Measurements from ENCODE around the gene AP4S1.

AP4S1 gene

DNA sequence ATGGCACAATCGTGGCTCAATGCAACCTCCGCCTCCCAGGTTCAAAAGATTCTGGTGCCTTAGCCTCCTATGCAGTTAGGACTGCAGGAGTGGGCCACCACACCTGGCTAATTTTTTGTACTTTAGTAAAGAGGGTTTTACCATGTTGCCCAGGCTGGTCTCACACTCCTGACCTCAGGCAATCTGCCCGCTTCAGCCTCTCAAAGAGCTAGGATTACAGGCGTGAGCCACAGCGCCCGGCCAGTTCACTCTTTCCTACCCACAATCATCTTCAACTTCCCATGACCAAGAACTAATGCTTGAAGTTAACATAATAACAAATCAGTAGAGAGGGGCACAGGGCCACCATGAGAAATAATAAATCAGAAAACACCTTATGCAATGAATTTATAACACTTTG, 99.8 kb downstream of the AP4S1 start:
- ChIA-PET CTCF (no interaction called here), POLR2A (no interaction called here)
- no peak for DNase-seq (ENCODE audit: low read depth, low spot score)
- TF ChIP-seq, protein P1, sequence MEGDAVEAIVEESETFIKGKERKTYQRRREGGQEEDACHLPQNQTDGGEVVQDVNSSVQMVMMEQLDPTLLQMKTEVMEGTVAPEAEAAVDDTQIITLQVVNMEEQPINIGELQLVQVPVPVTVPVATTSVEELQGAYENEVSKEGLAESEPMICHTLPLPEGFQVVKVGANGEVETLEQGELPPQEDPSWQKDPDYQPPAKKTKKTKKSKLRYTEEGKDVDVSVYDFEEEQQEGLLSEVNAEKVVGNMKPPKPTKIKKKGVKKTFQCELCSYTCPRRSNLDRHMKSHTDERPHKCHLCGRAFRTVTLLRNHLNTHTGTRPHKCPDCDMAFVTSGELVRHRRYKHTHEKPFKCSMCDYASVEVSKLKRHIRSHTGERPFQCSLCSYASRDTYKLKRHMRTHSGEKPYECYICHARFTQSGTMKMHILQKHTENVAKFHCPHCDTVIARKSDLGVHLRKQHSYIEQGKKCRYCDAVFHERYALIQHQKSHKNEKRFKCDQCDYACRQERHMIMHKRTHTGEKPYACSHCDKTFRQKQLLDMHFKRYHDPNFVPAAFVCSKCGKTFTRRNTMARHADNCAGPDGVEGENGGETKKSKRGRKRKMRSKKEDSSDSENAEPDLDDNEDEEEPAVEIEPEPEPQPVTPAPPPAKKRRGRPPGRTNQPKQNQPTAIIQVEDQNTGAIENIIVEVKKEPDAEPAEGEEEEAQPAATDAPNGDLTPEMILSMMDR (IDR thresholded peaks at IDR 0.05; ENCODE audit: insufficient read depth, low read length, missing control alignments), result no peak
- no peak overlapping the region for H3K4me3 ChIP-seq (ENCODE audit: low read depth, low read length)

DNA sequence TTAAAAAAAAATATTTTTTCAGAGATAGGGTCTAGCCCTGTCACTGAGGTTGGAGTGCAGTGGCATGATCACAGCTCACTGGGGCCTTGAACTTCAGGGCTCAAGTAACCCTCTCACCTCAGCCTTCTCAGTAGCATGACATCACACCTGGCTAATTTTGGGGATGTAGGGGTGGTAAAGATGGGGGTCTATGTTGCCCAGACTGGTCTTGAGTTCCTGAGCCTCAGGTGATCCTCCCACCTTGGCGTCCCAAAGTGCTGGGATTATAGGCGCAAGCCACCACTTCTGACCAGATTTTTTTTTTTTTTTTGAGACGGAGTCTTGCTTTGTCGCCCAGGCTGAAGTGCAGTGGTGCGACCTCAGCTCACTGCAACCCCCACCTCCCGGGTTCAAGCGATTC, 101.2 kb downstream of the AP4S1 start:
- no peak overlapping the region for H3K4me3 ChIP-seq (ENCODE audit: low read depth, low read length)
- no peak for DNase-seq (ENCODE audit: low read depth, low spot score)
- ChIA-PET POLR2A (no interaction called here), CTCF (interaction anchor here (1.5 kb wide), 1 partner anchor 81 kb away, joined by 3 read pairs; the partner anchor contains the start of gene HECTD1)
- TF ChIP-seq, protein P1 (IDR thresholded peaks at IDR 0.05; ENCODE audit: insufficient read depth, low read length, missing control alignments), result no peak

DNA sequence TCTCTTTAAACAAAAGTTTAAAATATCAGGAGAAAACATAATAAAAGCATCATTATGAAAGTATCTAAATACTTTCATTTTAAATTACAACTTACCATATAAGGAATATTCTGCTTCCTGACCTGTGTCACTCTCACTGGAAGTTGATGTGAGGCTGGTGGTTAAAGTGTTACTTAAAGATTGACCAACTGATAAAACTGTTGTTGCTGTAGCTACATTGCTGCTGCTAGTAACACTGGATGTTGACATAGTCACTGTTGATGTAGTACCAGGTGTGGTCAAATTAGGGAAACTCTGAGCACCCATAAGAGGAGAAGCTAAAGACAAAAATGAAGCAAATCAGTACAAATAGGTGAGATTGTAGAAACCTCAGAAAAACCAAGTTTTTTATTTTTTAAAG, 102.2 kb downstream of the AP4S1 start:
- no peak overlapping the region for H3K4me3 ChIP-seq (ENCODE audit: low read depth, low read length)
- DNase-seq (ENCODE audit: low read depth, low spot score), result no peak
- CTCF ChIA-PET, result interaction anchor here (0.7 to 2.2 kb wide), 4 partner anchors 15 to 147 kb away, joined by 3 to 6 read pairs (median 3); partner anchors contain the start of gene HECTD1
- POLR2A ChIA-PET, result no interaction called here
- TF ChIP-seq, protein P1 (IDR thresholded peaks at IDR 0.05; ENCODE audit: insufficient read depth, low read length, missing control alignments), result no peak

DNA sequence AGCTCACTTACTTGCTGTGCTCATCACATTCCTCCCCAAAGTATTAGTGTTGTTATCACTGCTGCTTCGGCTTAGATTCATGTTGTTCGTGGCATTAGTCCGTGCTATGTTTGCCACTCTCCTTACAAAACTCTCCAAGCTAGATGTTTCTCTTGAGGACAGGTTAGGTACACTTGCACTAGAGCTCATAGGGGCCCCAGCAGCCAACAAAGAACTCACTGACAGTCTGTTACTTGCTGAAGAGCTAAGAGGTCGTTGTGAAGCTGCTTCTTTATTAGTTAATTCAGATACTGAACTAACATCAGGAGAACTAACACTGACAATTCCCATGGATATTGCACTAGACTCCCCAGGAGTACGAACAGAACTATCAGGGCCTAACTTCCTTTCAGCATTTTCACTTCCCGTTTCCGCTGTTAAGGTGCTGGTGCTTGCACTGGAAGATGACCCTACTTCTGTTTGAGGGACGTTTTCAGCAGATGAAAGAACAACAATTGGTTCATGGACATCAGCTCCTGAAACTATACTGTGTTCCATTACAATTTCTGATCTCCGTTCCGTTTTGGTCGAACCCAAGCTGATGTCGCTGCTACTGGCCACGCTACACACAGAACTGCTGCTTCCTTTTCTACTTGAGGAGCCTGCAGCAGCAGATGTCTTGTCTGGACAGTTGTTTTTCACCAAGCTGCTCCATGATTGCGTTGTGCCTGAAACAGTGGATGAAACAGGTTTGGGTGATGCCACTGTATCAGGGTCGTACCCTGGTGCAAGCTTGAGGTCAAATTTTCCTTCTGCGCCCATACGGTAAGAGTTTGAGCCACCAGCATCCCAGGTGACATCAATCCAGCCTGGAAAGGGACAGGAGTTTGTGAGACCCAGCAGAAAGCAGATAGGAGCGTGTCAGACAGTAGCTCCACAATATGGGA, 103.4 kb downstream of the AP4S1 start:
- no peak for DNase-seq (ENCODE audit: low read depth, low spot score)
- ChIA-PET CTCF (interaction anchor here (0.6 to 2.2 kb wide), 3 partner anchors 16 to 148 kb away, joined by 3 to 6 read pairs (median 3); no protein-coding TSS in a partner anchor), POLR2A (no interaction called here)
- H3K4me3 ChIP-seq (ENCODE audit: low read depth, low read length), result no peak overlapping the region
- TF ChIP-seq, protein P1 (IDR thresholded peaks at IDR 0.05; ENCODE audit: insufficient read depth, low read length, missing control alignments), result no peak

DNA sequence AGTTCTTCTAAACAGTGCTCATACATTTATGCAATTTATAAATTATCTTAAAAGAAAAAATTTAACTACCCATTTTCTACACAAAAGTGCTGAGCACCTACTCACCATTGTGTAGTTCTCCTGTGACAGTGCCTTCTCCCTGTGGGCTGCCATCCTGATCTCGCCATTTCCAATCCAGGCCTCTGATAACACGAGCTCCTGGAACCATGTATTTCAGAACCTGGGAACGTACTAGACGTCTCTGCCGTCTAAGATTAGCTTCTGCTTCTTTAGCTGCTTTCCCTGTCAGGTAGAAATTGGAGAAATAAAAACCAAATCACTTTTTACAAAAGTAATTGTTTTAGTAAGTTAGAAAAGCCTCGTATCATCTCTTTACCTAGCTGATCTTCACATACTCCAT, 107.7 kb downstream of the AP4S1 start:
- TF ChIP-seq, protein P1 (IDR thresholded peaks at IDR 0.05; ENCODE audit: insufficient read depth, low read length, missing control alignments), result no peak
- ChIA-PET CTCF (no interaction called here), POLR2A (no interaction called here)
- H3K4me3 ChIP-seq (ENCODE audit: low read depth, low read length), result no peak overlapping the region
- no peak for DNase-seq (ENCODE audit: low read depth, low spot score)

DNA sequence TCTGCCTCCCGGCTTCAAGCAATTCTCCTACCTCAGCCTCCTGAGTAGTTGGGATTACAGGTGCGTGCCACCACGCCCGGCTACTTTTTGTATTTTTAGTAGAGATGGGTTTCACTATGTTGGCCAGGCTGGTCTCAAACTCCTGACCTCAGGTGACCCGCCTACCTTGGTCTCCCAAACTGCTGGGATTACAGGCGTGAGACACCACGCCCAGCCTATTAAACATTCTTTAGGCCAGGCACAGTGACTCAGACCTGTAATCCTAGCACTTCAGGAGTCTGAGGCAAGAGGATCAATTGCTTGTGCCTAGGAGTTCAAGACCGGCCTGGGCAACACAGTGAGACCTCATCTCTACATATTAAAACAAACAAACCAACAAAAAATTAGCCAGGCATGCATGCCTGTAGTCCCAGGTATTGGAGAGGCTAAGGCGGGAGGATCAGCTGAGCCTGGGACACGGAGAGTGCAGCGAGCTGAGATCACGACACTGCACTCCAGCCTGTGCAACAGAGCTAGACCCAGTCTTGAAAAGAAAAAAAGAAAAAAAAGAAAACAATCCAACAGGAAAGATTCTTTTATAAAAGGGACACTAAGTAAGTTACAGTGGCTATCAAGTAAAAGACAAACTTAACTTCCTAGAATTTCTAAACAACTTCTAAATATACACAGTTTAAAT, 111.9 kb downstream of the AP4S1 start:
- CTCF ChIA-PET, result no interaction called here
- TF ChIP-seq, protein P1 (IDR thresholded peaks at IDR 0.05; ENCODE audit: insufficient read depth, low read length, missing control alignments), result no peak
- POLR2A ChIA-PET, result no interaction called here
- H3K4me3 ChIP-seq (ENCODE audit: low read depth, low read length), result no peak overlapping the region
- DNase-seq (ENCODE audit: low read depth, low spot score), result no peak
